HG02623 (cell line): ENCODE results near the gene OR5P2.
A peak's percentile ranks its signal among the peaks of the same experiment; 100 is the strongest.
"Not testable (repeated sequence)": the region's sequence is repeated elsewhere in the genome, so short reads cannot be mapped to it uniquely, and the experiment has no call there.

ENCODE experiments used
- ATAC-seq: cut with Tn5 transposase; IDR thresholded peaks from one replicate; pipeline ENCODE4 v1.9.1; 2021; ENCODE audit warnings: moderate library complexity; ENCODE audit not compliant: unreplicated experiment

The OR5P2 gene, protein sequence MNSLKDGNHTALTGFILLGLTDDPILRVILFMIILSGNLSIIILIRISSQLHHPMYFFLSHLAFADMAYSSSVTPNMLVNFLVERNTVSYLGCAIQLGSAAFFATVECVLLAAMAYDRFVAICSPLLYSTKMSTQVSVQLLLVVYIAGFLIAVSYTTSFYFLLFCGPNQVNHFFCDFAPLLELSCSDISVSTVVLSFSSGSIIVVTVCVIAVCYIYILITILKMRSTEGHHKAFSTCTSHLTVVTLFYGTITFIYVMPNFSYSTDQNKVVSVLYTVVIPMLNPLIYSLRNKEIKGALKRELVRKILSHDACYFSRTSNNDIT

DNA sequence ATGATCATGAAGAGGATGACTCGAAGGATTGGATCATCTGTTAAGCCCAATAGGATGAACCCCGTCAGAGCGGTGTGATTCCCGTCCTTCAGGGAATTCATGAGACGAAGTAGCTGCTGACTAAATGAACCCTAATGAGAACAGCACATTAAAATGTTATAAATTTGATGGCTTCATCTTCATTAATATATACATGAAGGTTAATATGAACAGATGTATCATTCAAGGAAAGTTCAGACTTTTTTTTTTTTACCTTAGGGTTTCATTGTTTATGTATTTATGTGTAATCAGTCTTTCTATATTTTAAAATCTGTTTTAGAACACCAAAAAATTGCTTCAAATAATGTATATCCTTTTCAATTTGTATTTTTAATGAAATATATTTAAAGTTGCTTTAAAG, at the start of gene OR5P2:
TSS of gene OR5P2 (minus strand) at position 101 of the 400 bp plus-strand sequence. CDS start at position 101, 0 bp downstream.
- ATAC-seq: no peak

DNA sequence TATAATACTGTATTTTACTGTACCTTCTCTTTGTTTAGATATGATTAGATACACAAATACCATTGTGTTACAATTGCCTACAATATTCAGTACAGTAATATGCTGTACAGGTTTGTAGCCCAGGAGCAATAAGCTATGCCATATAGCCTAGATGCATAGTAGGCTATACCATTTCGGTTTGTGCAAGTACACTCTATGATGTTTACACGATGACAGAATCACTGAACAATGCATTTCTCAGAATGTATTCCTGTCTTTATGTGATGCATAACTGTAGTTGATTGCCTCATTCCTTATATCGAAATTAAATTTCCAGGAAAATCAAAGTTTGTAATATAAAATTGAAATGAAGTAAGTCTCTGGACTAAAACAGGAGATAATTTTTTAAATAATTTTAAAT, 49.3 kb upstream of the OR5P2 start:
- ATAC-seq: no peak

DNA sequence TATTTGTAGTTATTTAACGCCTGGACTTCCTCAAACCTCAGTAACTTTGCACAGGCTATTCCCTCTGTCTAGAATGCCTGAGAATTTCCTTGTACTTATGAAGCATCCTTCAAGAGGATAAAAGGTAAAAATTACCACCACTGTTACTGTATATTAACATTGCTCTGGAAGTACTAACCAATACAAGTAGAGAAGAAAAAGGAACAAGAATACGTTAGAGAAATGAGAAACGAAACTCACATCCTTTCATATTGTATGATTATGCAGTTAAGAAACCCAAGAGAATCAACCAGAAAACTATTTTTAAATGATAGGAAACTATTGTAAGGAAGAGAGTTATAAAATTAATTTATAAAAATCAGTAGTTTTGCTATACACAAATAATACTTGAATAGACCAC, 48.2 kb upstream of the OR5P2 start:
- no peak for ATAC-seq

DNA sequence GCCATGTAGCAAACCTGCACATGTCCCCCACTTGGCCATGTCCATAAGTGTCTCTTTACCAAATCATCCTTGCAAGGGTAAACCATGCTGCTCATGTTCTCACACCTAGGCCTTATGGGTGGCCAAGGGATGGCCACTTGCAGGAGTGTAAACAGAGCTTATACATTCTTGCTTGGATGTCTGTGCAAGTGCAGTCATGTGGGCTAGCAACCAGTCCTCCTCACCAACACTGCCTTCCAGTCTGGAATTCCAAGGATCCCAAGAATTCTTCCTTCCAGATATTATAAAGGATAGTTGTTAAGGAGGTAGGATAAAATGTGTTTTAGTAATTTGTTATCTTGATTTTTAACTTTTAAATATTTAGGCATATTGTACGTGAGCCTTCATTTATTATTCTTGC, 47.8 kb upstream of the OR5P2 start:
- ATAC-seq: no peak

DNA sequence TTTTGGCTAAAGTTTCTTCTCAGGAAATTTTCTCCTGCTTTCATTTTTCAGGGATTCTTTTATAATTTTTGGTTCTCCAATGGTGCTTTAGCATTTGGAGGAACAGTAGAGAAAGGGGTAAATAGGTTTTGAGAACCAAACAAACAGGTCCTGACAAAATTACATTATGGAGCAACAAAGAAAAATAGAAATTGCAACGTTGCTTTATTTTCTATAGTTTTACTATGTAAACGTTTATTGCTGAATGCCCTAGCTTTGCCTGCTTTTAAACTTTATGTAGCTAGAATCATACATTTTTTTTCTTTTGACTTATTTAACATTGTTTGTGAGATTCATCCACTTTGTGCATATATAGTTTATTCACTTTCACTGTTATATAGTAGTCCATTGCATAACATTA, 43.8 kb upstream of the OR5P2 start:
- no peak for ATAC-seq

DNA sequence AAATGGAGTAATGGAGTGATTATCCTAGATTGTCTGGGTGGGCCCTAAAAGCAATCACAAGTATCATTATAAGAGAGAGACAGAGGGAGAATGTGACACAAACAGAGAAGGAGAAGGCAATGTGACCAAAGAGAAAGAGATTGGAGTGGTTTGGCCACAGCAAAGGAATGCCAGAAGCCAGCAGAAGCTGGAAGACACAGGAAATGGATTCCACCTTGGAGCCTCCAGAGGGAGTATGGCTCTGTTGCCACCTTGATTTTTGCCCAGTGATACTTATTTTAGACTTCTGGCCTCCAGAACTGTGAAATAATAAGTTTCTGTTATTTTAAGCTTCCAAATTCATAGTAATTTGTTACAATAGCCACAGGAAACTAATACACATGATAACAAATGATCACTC, 36.8 kb upstream of the OR5P2 start:
- no peak for ATAC-seq

DNA sequence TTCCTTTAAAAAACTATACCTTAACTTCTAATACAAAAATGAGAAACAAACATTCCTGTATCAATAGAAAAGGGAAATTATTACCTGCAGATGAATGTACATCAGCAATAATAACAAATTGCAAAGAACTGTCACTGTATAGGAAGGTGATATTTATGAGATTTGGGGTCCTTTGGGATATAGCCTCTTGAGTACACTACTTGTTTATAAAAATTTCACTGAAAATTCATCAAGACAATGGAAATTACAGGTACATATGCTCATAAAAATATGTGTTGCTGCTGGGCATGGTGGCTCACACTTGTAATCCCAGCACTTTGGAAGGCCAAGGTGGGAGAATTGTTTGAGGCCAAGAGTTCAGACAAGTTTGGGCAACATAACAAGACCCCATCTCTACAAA, 34.0 kb upstream of the OR5P2 start, which contains the start of gene OR5P3:
TSS of gene OR5P3 (minus strand) at position 101 of the 400 bp plus-strand sequence.
- no peak for ATAC-seq

DNA sequence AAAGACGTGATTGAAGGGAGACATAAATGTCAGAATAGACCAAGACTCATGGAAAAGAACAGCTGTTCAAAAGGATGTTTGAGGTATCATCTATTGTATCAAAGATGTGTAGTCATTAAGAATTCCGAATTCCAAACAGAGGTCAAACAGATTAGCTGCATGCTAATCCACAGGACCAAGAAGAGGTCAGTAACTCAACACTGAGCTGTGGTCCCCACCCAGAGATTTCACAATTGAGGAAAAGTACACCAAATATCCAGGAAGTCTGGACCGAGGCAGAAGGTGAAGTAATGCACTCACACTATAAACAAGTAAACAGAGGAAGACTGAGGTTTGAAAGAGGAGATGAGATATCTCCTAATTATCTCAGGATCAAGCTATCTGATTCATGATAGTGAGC, 29.6 kb upstream of the OR5P2 start:
- no peak for ATAC-seq

DNA sequence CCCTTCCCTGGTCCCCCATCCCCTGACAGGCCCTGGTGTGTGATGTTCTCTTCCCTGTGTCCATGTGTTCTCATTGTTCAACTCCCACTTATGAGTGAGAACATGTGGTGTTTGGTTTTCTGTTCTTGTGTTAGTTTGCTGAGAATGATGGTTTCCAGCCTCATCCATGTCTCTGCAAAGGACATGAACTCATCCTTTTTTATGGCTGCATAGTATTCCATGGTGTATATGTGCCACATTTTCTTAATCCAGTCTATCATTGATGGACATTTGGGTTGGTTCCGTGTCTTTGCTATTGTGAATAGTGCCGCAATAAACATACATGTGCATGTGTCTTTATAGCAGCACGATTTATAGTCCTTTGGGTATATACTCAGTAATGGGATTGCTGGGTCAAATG, 23.7 kb upstream of the OR5P2 start:
- ATAC-seq: not testable (repeated sequence)

DNA sequence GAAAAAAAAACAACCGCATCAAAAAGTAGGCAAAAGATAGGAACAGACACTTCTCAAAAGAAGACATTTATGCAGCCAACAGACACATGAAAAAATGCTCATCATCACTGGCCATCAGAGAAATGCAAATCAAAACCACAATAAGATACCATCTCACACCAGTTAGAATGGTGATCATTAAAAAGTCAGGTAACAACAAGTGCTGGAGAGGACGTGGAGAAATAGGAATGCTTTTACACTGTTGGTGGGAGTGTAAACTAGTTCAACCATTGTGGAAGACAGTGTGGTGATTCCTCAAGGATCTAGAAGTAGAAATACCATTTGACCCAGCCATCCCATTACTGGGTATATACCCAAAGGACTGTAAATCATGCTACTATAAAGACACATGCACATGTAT, 18.2 kb upstream of the OR5P2 start:
- ATAC-seq: not testable (repeated sequence)

DNA sequence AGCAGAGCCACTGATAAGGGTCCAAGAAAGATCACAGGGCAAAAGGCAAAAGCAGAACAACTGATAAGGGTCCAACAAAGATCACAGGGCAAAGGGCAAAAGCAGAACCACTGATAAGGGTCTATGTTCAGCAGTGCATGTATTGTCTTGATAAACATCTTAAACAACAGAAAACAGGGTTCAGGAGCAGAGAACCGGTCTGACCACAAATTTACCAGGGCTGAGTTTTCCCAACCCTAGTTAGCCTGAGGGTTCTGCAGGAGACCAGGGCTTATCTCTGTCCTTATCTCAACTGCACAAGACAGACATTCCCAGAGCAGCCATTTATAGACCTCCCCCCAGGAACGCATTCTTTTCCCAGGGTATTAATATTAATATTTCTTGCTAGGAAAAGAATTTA, 13.6 kb upstream of the OR5P2 start:
- ATAC-seq: not testable (repeated sequence)

DNA sequence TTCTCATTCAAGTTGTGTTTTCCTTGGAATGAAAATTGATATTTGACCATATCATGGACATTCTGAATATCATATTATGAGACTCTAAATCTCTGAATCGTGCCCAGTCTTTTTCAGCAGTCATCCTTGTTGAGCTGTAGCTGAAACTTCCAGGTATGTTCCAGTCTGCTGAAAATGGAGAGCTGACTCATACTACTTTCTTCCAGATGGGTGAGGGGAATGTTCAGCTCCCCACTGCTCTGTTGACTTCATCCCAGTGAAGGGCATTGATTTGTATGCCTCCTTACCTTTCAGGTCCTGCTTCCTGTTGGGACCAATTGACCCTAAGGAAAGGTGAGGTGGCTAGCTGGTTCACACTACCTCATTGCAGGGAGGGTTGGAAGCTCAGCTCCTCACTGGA, 3.5 kb downstream of the OR5P2 start:
- no peak for ATAC-seq

DNA sequence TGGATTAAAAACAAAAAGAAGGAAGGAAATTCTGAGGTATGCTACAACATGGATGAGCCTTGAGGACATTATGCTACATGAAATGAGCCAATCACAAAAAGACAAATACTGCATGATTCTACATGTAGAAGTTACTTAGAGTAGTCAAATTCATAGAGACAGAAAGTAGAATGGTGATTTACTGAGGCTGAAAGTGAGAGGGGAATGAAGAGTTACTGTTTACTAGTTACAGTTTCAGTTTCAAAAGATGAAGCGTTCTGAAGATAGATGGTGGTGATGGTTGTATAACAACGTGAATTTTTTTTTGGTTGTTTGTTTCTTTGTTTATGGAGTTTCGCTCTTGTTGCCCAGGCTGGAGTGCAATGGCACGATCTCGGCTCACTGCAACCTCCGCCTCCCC, 9.5 kb downstream of the OR5P2 start:
- peak; percentile 95 for ATAC-seq

DNA sequence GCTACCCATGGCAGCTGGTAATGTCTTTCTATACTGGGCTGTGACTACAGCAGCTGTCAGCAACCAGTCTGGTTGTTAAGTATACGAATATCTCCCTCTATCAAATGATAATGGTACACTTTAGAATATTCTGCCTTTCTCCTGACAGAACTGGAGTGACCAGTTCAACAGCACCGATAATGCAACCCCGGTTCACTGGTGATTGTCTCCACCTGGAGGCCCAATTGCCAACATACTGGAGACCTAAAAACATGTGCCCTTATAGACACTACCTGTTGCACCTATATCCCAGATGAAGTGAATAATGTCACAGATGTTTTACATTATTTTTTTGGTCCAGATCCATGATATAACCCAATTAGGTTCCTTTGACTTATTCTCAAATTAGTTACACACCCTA, 21.1 kb downstream of the OR5P2 start:
- no peak for ATAC-seq

DNA sequence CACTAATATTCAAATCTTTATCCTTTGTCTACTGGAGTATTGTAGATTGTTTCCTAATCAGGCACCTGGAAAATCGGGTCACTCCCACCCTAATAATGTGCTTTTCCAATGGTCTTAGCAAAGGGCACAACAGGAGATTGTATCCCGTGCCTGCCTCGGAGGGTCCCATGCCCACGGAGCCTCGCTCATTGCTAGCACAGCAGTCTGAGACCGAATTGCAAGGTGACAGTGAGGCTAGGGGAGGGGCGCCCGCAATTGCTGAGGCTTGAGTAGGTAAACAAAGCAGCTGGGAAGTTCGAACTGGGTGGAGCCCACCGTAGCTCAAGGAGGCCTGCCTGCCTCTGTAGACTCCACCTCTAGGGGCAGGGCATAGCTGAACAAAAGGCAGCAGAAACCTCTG, 32.4 kb downstream of the OR5P2 start:
- ATAC-seq: not testable (repeated sequence)

DNA sequence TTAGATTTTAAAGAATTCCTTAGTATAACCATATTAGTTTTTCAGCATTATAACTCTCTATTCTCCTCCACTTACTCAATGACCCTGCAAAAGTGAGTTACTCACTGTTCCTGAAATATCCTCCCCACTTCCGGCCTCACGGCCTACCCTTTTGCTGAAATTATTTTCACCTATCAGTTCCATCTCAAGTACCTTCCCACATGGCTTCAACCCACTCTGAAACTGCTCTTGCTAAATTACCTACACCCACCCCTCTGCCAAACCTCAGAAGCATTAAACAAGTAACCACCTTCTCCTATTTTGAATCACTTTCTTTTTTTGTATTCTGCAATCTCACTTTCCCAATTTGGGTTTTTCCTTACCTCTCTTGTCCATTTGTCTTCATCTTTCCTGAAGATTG, 37.7 kb downstream of the OR5P2 start:
- ATAC-seq: peak; percentile 86

DNA sequence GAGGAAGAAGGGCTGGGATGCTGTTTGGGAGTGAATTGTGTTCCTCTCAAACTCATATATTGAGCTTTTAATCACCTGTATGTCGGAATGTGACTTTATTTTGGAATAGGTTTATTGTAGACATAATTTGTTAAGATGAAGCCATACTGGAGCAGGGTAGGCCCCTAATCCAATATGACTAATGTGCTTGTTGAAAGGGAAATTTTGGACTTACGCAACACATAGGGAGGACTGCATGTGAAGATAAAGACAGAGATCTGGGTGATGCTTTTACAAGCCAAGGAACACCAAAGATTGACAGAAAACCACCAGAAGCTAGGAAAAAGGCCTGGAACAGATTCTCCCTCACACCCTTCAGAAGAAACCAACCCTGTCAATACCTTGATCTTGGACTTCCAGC, 47.3 kb downstream of the OR5P2 start:
- no peak for ATAC-seq
